Karpas-422 (cell line): ENCODE data around the gene SAP130. TPM values are rescaled to one million over a fixed set of nuclear protein-coding genes. Genes with fewer than 3 reads are reported as not detected.

Experiments
- DNase-seq: peaks from one replicate; pipeline ENCODE4 v3.0.0-alpha.2; 2015
- H2AFZ ChIP-seq: fragments of 200-600 bp; sonication (generic); 2 replicates; pipeline ENCODE4 v1.6.1; 2014; ENCODE audit warnings: antibody characterized with exemption, low read length, mixed read lengths
- H3K27ac ChIP-seq: fragments of 200-600 bp; sonication (generic); 2 replicates; pipeline ENCODE4 v1.5.1; 2014; ENCODE audit warnings: mild to moderate bottlenecking, low read length, moderate library complexity
- H3K27me3 ChIP-seq: fragments of 200-600 bp; sonication (generic); 2 replicates; pipeline ENCODE4 v1.6.1; 2014; ENCODE audit warnings: low read length, mixed read lengths
- H3K36me3 ChIP-seq: fragments of 200-600 bp; sonication (generic); 2 replicates; pipeline ENCODE4 v1.6.1; 2014; ENCODE audit warnings: low read length, mixed read lengths; ENCODE audit not compliant: insufficient read depth
- H3K4me1 ChIP-seq: fragments of 200-600 bp; sonication (generic); 2 replicates; pipeline ENCODE4 v1.6.1; 2014; ENCODE audit warnings: mild to moderate bottlenecking, low read length, mixed read lengths
- H3K4me2 ChIP-seq: fragments of 200-600 bp; sonication (generic); 2 replicates; pipeline ENCODE4 v1.6.1; 2014; ENCODE audit warnings: low read length, low read depth, mild to moderate bottlenecking; ENCODE audit not compliant: poor library complexity, severe bottlenecking
- H3K4me3 ChIP-seq: fragments of 200-600 bp; sonication (generic); 2 replicates; pipeline ENCODE4 v1.5.1; 2014; ENCODE audit warnings: mild to moderate bottlenecking, antibody characterized with exemption, low read length, mixed read lengths
- H3K79me2 ChIP-seq: fragments of 200-600 bp; sonication (generic); 2 replicates; pipeline ENCODE4 v1.6.1; 2014; ENCODE audit warnings: mild to moderate bottlenecking, low read length, mixed read lengths
- H3K9ac ChIP-seq: fragments of 200-600 bp; sonication (generic); 2 replicates; pipeline ENCODE4 v1.6.0; 2014; ENCODE audit warnings: low read length
- H3K9me2 ChIP-seq: fragments of 200-600 bp; sonication (generic), shearing (Covaris generic); replicated peaks from 2 replicates; pipeline ENCODE4 v1.6.0; 2014; ENCODE audit warnings: mild to moderate bottlenecking, low read length, moderate library complexity; ENCODE audit not compliant: insufficient read depth
- H3K9me3 ChIP-seq: fragments of 300-700, 200-600 bp; sonication (generic); 2 replicates; pipeline ENCODE4 v1.6.1; 2014; ENCODE audit warnings: low read length, mixed read lengths
- H4K20me1 ChIP-seq: fragments of 200-600 bp; sonication (generic); 2 replicates; pipeline ENCODE4 v1.6.1; 2014; ENCODE audit warnings: mild to moderate bottlenecking, antibody characterized with exemption, low read length, low read depth; ENCODE audit not compliant: insufficient read depth
- total RNA-seq: library from RNA; depleted of rRNA; stranded (reverse); fragments of >200 nt; shearing (Covaris generic); gene quantifications from 2 replicates; pipeline ENCODE4 v1.2.3, GENCODE V29; 2014; ENCODE audit warnings: low replicate concordance

Gene SAP130
- total RNA-seq, 1 experiment from 2014 or later, result 14.3 TPM

GRCh38 chr2:127991742-127992141, 36.1 kb downstream of the SAP130 start:
- Histone ChIP-seq H2AFZ (no peak overlapping the region), H4K20me1 (no peaks in the 10 kb centered on the region), H3K4me3 (no peak overlapping the region), H3K27ac (no peak overlapping the region), H3K36me3 (peaks cover 46% of the 10 kb centered on the region; the same call in 1 of the 2 replicates), H3K4me2 (no peak overlapping the region), H3K9me2 (no peaks in the 10 kb centered on the region), H3K27me3 (no peaks in the 10 kb centered on the region), H3K79me2 (0 out of 2 replicates have a peak, but pooled peaks cover 7% of the 10 kb centered on the region), H3K4me1 (no peaks in the 10 kb centered on the region), H3K9me3 (no peaks in the 10 kb centered on the region), H3K9ac (no peak overlapping the region)
- no peak for DNase-seq

- no peak for DNase-seq
- no peak overlapping the region for H2AFZ ChIP-seq
- no peak overlapping the region for H3K27ac ChIP-seq
- H3K27me3 ChIP-seq, result no peaks in the 10 kb centered on the region
- peaks cover 36% of the 10 kb centered on the region; the same call in 1 of the 2 replicates for H3K36me3 ChIP-seq
- H3K4me2 ChIP-seq, result no peak overlapping the region
- H3K9ac ChIP-seq, result no peak overlapping the region
- no peaks in the 10 kb centered on the region for H3K9me2 ChIP-seq
- H3K79me2 ChIP-seq, result 0 out of 2 replicates have a peak, but pooled peaks cover 4% of the 10 kb centered on the region
- H3K4me1 ChIP-seq, result no peaks in the 10 kb centered on the region
- no peaks in the 10 kb centered on the region for H3K9me3 ChIP-seq
- H4K20me1 ChIP-seq, result no peaks in the 10 kb centered on the region
- H3K4me3 ChIP-seq, result no peak overlapping the region
Observed at GRCh38 chr2:127986548-127987079, 41.2 kb downstream of the SAP130 start.

GRCh38 chr2:127985735-127986134, 42.1 kb downstream of the SAP130 start:
- H3K9me2 ChIP-seq, result no peaks in the 10 kb centered on the region
- DNase-seq, result no peak
- H3K4me3 ChIP-seq, result no peak overlapping the region
- no peaks in the 10 kb centered on the region for H4K20me1 ChIP-seq
- H3K79me2 ChIP-seq, result 0 out of 2 replicates have a peak, but pooled peaks cover 4% of the 10 kb centered on the region
- H3K36me3 ChIP-seq, result peaks cover 36% of the 10 kb centered on the region; the same call in 1 of the 2 replicates
- H3K4me2 ChIP-seq, result no peak overlapping the region
- no peaks in the 10 kb centered on the region for H3K27me3 ChIP-seq
- H3K27ac ChIP-seq, result no peak overlapping the region
- H3K9ac ChIP-seq, result no peak overlapping the region
- H3K4me1 ChIP-seq, result no peaks in the 10 kb centered on the region
- H2AFZ ChIP-seq, result no peak overlapping the region
- no peaks in the 10 kb centered on the region for H3K9me3 ChIP-seq

GRCh38 chr2:127985026-127985734, 42.7 kb downstream of the SAP130 start:
- DNase-seq, result no peak
- Histone ChIP-seq H3K9me2 (no peaks in the 10 kb centered on the region), H3K27me3 (no peaks in the 10 kb centered on the region), H4K20me1 (no peaks in the 10 kb centered on the region), H3K9ac (no peak overlapping the region), H3K4me2 (no peak overlapping the region), H3K9me3 (no peaks in the 10 kb centered on the region), H2AFZ (no peak overlapping the region), H3K36me3 (peaks cover 36% of the 10 kb centered on the region; the same call in 1 of the 2 replicates), H3K4me1 (no peaks in the 10 kb centered on the region), H3K4me3 (no peak overlapping the region), H3K27ac (no peak overlapping the region), H3K79me2 (0 out of 2 replicates have a peak, but pooled peaks cover 4% of the 10 kb centered on the region)

- no peak for DNase-seq
- H3K9me3 ChIP-seq, result no peaks in the 10 kb centered on the region
- H3K9ac ChIP-seq, result no peak overlapping the region
- no peaks in the 10 kb centered on the region for H3K27me3 ChIP-seq
- peaks cover 35% of the 10 kb centered on the region; the same call in 1 of the 2 replicates for H3K36me3 ChIP-seq
- H3K9me2 ChIP-seq, result no peaks in the 10 kb centered on the region
- no peak overlapping the region for H2AFZ ChIP-seq
- no peaks in the 10 kb centered on the region for H3K4me1 ChIP-seq
- 0 out of 2 replicates have a peak, but pooled peaks cover 4% of the 10 kb centered on the region for H3K79me2 ChIP-seq
- H3K4me3 ChIP-seq, result no peak overlapping the region
- H3K27ac ChIP-seq, result no peak overlapping the region
- H4K20me1 ChIP-seq, result no peaks in the 10 kb centered on the region
- H3K4me2 ChIP-seq, result no peak overlapping the region
Observed at GRCh38 chr2:127984551-127984950, 43.3 kb downstream of the SAP130 start.

- H3K4me3 ChIP-seq, result no peak overlapping the region
- no peak for DNase-seq
Observed at GRCh38 chr2:127969446-127969845, 58.4 kb downstream of the SAP130 start.

GRCh38 chr2:127968610-127969339, 59.1 kb downstream of the SAP130 start:
- Histone ChIP-seq H3K36me3 (peaks cover 6% of the 10 kb centered on the region), H4K20me1 (no peaks in the 10 kb centered on the region), H3K4me3 (no peak overlapping the region), H3K4me1 (no peaks in the 10 kb centered on the region), H3K27ac (no peak overlapping the region), H3K79me2 (no peaks in the 10 kb centered on the region), H3K27me3 (no peaks in the 10 kb centered on the region), H3K4me2 (no peak overlapping the region), H2AFZ (no peak overlapping the region), H3K9ac (no peak overlapping the region), H3K9me2 (no peaks in the 10 kb centered on the region), H3K9me3 (no peaks in the 10 kb centered on the region)
- DNase-seq, result no peak

More at GRCh38 chr2:127969446-127969845, 58.4 kb downstream of the SAP130 start:
- Histone ChIP-seq H2AFZ (no peak overlapping the region), H3K9ac (no peak overlapping the region), H3K36me3 (peaks cover 3% of the 10 kb centered on the region; the same call in 1 of the 2 replicates), H3K27ac (no peak overlapping the region), H3K4me2 (no peak overlapping the region), H3K27me3 (no peaks in the 10 kb centered on the region), H3K9me2 (no peaks in the 10 kb centered on the region), H4K20me1 (no peaks in the 10 kb centered on the region), H3K4me1 (no peaks in the 10 kb centered on the region), H3K79me2 (no peaks in the 10 kb centered on the region), H3K9me3 (no peaks in the 10 kb centered on the region)

- no peak for DNase-seq
- Histone ChIP-seq H3K36me3 (peaks cover 19% of the 10 kb centered on the region), H2AFZ (no peak overlapping the region), H3K4me2 (no peak overlapping the region), H4K20me1 (no peaks in the 10 kb centered on the region), H3K9me3 (no peaks in the 10 kb centered on the region), H3K4me1 (no peaks in the 10 kb centered on the region), H3K9ac (no peak overlapping the region), H3K4me3 (no peak overlapping the region), H3K9me2 (no peaks in the 10 kb centered on the region), H3K27ac (no peak overlapping the region), H3K27me3 (no peaks in the 10 kb centered on the region), H3K79me2 (no peaks in the 10 kb centered on the region)
Observed at GRCh38 chr2:127961729-127962128, 66.1 kb downstream of the SAP130 start.
